ENCODE measurements around the gene GLUL.

GLUL gene

GRCh38 chr1:182391362-182392049, at the start of gene GLUL:
Gene GLUL (minus strand): TSS chr1:182391790. CDS start chr1:182388737, 3,053 bp downstream.
- peak; percentile 84 for DNase-seq

- no peak for DNase-seq
Measured at GRCh38 chr1:182438326-182438725, 46.7 kb upstream of the GLUL start.

- no peak for DNase-seq
Measured at GRCh38 chr1:182433580-182433979, 42.0 kb upstream of the GLUL start.

- no peak for DNase-seq
Measured at GRCh38 chr1:182431278-182431677, 39.7 kb upstream of the GLUL start.

GRCh38 chr1:182430263-182431068, 38.9 kb upstream of the GLUL start:
- DNase-seq, result no peak

GRCh38 chr1:182428043-182428442, 36.5 kb upstream of the GLUL start:
- DNase-seq, result no peak

GRCh38 chr1:182426442-182427430, 35.1 kb upstream of the GLUL start:
- DNase-seq, result no peak

- DNase-seq, result no peak
Measured at GRCh38 chr1:182415789-182416188, 24.2 kb upstream of the GLUL start.

GRCh38 chr1:182413969-182414368, 22.4 kb upstream of the GLUL start:
- DNase-seq, result no peak

- no peak for DNase-seq
Measured at GRCh38 chr1:182413486-182413885, 21.9 kb upstream of the GLUL start.

GRCh38 chr1:182410620-182411273, 19.2 kb upstream of the GLUL start:
- no peak for DNase-seq

GRCh38 chr1:182410138-182410537, 18.5 kb upstream of the GLUL start:
- no peak for DNase-seq

- no peak for DNase-seq
Measured at GRCh38 chr1:182408435-182409075, 17.0 kb upstream of the GLUL start.

GRCh38 chr1:182407724-182408123, 16.1 kb upstream of the GLUL start:
- DNase-seq, result no peak

GRCh38 chr1:182406012-182406411, 14.4 kb upstream of the GLUL start:
- DNase-seq, result no peak

- no peak for DNase-seq
Measured at GRCh38 chr1:182405578-182405977, 14.0 kb upstream of the GLUL start.

GRCh38 chr1:182404781-182405180, 13.2 kb upstream of the GLUL start:
- no peak for DNase-seq

GRCh38 chr1:182400567-182400966, 9.0 kb upstream of the GLUL start, which contains the start of gene TEDDM1:
Gene TEDDM1 (minus strand): TSS chr1:182400667. CDS start chr1:182400485, 182 bp downstream.
- no peak for DNase-seq

GRCh38 chr1:182397653-182398393, 6.2 kb upstream of the GLUL start:
- no peak for DNase-seq

GRCh38 chr1:182395906-182396305, 4.3 kb upstream of the GLUL start:
- no peak for DNase-seq
